ENCODE measurements around the gene IGFL2.
"Not testable (repeated sequence)": the region's sequence is repeated elsewhere in the genome, so short reads cannot be mapped to it uniquely, and the experiment has no call there.

The IGFL2 gene

DNA sequence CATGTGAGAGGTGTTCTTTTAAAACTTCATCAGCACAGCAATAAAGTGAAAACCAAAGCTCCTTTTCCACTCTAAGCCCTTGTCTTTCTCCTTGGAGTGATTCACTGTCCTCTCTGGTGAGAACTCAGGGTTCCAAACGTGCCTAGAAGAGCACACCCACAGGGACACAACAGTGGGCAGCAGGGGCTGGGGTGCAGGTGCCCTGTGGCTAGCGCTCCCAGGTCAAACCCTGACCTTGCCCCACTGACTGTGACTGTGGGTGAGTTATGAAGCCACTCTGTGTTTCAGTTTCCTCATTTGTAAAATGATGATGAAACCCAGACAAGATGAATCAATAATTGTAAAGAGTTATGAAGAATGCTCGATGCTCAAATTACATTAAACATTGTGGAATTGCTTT, 43.9 kb downstream of the IGFL2 start:
- DNase-seq: no peak

DNA sequence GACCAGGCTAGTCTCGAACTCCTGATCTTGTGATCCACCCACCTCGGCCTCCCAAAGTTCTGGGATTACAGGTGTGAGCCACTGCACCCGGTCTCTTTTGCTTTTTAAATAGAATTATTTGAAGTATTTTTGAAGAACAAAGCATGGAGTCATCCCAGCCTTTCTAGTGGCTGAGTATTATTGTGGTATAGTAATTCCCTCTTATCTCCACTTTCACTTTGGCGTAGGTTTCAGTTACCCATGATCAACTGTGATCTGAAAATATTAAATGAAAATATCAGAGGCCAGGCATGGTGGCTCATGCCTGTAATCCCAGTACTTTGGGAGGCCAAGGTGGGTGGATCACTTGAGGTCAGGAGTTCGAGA, 44.6 kb downstream of the IGFL2 start:
- not testable (repeated sequence) for DNase-seq

DNA sequence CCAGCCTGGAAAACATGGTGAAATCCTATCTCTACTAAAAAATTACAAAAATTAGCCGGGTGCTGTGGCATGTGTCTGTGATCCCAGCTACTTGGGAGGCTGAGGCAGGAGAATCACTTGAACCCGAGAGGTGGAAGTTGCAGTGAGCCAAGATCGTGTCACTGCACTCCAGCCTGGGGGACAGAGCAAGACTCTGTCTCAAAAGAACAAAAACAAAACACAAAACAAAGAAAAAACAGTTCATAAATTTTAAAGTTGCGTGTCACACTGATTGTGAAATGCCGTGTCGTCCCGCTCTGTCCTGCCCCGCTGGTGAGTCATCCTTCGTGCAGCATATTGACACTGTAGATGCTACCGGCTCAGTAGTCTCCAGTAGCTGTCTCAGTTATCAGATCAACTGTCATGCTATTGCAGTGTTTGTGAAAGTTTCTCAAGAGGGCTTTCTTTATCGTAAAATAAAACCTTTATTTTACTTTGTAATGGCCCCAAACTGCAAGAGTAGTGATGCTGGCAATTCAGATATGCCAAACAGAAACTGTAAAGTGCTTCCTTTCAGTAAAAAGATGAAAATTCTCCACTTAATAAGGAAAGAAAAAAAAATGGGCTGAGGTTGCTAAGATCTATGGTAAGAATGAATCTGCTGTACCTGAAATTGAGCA, 45.1 kb downstream of the IGFL2 start:
- DNase-seq: peak; percentile 7

DNA sequence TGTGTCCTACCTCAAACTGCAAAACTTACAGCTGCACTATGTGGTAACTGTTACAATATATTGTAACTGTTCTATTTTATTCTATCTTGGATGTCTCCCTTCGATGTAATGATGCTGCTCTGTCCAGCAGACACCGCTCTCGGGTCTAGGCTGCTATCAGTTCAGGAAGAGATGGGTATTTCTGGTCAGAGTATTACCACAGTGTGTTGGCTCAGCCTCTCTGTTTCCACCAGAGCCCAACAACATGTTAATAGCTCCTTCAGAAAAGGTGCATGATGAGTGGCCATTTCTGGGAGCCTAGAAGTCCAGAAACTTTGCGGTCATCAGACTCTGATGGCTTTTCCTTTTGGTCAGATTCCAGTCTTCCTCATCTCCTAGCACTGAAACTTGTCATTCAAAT, 45.6 kb downstream of the IGFL2 start:
- DNase-seq: no peak

DNA sequence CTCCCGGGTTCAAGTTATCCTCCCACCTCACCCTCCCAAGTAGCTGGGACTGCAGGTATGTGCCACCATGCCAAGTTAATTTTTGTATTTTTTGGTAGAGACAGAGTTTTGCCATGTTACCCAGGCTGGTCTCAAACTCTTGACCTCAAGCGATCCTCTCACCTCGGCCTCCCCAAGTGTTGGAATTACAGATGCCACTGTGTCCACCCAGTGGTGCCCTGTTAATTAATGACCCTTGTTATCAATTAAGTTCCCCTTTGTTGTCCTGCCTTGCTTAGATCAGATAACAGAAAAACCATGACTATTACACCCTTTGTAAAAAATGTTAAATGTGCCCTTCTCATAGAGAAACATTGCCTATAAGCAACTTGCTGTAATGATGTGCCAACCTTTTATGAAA, 47.1 kb downstream of the IGFL2 start:
- DNase-seq: no peak

DNA sequence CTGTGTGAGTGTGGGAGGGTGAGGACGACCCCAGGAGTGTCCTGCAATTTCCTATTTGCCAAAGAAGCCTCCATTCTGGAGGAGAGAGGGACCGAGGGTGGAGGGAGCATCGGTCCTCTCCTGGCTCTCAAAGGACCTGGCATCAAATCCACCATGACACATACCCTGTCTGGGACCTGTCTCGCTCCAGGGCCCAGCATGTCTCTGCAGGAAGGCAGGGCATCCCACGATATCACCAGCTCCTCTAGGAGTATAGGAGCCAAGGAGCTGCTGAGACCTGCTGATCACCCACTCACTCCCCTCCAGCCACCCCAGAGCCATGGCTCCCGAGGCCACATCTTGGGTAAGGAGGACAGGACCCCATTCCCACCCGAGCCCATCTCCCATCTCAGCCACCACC, 47.9 kb downstream of the IGFL2 start:
- DNase-seq: not testable (repeated sequence)

DNA sequence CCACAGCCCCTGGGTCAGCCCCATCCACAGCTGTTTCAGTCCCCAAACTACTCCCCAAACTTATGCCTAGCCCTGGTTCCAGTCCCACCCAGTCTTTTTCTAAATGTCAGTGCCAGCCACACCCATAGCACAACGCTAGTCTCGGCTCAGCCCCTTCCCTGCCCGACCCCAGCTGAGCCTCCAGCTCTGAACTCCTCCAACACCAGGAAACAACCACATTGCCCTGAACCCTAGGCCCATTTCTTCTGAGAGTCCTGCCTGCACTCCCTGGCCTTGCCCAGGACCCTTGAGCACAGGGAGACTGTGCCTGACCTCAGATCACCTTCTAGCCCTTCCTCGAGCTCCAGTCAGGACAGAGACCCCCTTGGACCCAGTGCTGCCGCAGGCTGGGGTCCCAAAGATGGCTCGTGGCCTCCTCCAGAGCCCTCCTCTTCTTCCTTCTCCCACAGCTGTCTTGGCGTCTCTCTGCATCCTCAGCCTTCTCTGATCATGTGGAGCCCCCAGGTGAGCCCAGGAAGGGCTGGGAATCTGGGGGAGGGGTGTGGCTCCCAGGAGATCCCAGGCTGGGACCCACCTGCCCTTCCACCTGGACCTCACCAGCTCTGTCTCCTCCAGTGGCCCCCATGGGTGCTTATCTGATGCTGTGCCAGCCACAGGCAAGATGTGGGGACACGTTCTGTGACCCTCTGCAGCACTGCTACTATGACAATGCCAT, 48.5 kb downstream of the IGFL2 start:
- no peak for DNase-seq

DNA sequence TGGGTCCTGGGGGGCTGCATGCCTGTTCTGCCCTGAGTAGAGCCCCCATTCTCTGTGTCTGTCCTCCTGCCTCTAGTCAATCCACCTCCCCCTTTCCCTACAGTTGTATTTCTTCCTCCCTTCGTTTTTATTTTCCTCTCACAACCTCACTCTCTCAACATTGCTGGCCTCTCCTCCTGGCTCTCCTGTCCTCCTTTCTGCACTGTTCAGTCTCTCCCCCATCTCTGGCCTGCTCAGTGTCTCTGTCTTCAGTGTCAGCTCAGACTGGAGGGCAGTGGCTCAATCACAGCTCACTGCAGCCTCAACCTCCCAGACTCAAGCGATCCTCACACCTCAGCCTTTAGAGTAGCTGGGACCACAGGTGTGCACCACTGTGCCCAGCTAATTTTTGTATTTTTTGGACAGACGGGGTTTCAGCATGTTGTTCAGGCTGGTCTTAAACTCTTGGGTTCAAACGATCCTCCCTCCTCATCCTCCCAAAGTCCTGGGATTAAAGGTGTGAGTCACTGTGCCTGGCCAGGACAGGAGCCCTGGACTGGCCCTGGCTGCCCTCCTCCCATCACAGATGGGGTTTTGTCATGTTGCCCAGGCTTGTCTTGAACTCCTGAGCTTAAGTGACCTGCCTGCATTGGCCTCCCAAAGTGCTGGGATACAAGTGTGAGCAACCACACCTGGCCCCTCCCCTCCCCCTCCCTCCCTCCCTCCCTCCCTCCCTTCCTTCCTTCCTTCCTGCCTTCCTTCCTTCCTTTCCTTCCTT, 49.5 kb downstream of the IGFL2 start:
- DNase-seq: no peak

DNA sequence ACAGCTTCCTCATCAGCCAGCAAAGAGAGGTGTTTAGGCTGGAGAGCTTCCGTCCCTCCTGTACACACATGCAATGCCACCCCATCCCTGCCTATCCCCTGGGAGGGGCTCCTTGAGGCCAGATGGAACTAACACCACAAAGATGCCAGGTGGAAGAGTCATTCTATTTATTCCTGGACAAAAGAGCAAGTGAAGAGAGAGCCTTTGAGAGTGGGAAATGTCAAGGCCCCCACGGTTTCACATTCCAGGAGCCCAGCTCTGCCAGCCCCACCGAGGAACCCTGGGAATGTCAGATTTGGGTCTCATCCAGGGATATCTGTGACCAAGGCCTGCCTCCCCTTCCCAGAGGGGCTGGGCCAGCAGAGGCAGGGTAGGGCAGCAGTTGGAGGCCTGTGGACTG, 50.7 kb downstream of the IGFL2 start:
- DNase-seq: no peak

DNA sequence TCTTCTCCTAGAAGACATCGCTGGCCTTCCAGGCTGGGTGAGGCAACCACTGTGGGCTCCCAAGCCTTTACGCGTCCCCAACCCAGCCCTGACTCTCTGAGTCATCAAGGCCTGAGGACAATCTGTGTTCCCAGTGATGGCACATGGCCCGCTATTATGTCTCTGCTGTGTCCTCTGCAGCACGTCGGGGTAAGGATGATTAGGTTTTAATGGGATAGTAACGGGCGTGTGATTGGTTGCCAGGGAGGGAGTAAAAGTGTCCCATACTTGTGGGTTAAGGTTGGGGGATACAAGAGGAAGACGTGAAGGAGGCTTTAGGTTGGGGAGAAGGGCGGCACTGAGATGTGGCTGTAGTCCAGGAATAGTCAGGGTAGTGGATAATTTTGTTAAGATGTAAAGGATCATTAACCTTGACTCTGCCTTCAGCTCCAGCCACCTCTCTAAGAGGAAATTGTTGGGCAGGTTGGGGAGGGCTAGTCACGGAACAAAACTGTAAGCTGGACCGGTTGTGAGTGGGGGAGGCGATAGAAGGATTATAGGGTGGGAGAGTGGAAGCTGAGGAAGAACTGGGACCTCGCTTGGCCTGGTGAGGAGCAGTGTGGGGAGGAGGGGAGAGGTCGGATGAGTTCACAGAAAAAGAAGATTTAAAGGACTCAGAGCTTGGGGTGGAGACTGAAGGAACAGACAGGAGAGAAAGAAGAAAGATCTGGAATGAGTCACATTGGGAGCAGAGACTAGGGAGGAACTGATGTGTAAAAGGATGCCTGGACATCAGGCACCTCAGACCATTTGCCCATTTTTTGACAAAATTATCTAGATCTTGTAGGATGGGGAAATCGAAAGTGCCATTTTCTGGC, 53.6 kb downstream of the IGFL2 start:
- DNase-seq: no peak

DNA sequence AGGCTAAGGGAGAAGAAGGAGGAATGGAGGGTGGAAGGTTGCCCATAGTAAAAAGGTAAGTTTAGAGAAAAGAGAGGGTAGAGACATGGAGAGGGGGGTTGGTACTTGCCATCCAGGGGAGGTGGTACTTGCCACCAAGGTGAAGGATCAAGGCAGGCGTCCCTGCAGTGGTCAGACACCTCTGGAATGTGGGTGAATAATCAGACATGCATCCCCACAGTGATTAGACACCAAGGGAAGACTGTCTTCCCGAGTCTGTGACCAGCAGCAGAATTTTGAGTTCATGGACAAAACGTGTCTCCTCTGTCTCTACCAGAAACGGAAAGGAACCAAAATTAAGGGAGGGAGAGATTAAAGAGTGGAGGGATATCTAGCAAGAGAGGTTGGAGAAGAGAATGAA, 54.4 kb downstream of the IGFL2 start:
- DNase-seq: no peak

DNA sequence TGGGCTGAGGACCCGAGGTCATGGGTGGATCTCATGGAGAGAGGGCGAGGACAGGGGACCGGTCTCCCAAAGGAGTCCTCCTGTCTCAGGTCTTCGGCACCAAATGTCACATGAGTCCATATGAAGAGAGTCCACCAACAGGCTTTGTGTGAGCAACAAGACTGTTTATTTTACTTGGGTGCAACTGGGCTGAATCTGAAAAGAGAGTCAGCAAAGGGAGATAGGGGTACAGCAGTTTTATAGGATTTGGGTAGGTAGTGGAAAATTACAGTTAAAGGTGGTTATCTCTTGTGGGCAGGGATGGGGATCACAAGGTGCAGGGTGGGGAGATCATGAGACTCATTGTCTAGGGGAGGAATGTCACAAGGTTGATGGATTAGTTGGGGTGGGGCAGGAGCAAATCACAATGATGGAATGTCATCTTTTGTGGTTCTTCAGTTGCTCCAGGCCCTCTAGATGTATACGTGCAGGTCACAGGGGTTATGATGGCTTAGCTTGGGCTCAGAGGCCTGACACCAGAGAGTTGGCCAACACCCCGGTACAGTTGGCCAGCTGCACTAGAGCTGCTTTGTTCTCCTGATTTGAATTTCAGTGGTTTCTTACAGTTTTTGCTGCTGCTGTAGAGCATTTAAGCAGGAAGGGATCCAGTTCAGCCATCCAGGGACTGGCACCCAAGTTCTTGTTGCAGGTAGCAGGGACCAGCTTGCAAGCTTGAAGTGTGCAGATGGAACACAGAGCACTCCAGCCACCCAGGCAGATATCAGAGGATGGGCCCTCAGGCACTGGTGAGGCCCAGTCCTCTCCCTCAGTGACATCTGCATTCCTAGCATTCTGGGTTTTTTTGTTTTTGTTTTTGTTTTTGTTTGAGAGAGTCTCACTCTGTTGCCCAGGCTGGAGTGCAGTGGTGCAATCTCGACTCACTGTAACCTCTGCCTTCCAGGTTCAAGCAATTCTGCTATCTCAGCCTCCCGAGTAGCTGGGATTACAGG, 55.1 kb downstream of the IGFL2 start:
- no peak for DNase-seq

DNA sequence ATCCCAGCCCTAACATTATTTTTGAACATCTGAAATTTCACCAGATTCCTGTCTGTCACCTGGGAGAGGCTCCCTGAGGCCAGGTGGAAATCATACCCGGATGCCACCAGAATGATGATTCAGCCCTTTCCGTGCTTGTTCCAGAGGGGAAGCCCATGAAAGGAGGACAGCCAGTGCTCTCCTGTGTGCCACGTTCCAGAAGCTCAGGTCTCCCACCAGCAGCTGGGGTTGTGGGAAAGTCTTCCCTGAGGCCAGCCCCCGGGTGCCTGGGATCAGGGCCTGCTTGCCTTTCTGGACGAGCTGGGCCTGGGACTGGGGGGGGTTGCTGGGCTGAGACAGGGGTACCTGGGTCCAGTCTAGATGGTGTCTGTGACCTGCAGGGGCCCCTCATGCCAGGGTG, 56.0 kb downstream of the IGFL2 start:
- DNase-seq: no peak

DNA sequence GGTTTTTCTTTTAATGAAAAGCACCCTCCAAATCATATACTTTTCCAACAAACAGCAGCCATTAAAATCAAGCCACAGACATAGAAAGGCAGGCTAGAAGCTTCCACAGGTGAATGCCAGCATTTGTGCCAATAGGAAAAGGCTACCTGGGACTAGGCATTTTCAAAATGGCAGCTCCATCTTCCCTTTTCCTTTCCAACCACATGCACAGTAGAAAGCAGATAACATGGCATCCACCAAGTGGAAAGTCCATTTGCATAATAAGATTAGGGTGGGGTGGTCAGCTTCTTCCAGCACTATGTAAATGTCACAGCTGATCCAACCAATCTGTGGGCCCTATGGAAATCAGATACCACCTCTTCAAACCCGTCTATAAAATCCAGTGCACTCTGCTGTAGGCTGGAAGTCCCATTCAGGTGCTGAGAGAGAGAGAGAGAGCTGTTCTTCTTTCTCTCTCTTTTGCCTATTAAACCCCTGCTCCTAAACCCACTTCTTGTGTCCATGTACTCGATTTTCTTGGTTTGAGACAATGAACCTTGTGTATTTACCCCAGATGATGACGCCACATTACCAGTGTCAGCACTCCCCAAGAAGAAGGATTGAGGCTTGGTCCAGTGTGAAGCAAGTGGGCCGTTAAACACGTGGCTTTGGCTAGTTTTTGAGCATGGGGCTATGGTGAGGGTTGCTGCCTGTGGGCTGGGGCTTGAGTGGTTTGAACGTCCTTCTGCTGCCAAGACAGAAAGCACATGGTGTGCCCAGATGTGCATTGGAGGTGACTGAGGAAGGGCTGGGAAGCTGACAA, 57.3 kb downstream of the IGFL2 start:
- DNase-seq: no peak

DNA sequence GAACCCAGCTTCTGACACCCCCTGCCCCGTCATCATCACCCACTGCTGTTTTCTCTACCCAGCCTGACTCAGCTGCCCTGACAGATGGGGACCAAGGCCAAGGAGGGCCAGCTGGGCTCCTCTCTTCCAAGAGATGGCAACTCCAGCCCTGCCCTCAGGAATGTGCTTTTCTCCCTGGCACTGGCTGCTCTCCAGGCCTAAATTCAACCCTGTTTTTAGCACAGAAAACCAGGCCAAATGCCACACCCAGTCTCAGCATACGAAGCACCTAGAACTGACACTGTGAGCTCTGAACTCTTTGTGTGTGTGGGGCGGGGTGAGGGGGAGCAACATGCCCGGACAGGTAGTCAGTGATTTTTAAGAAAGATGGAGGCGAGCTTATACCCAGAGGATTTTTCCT, 58.1 kb downstream of the IGFL2 start:
- DNase-seq: no peak

DNA sequence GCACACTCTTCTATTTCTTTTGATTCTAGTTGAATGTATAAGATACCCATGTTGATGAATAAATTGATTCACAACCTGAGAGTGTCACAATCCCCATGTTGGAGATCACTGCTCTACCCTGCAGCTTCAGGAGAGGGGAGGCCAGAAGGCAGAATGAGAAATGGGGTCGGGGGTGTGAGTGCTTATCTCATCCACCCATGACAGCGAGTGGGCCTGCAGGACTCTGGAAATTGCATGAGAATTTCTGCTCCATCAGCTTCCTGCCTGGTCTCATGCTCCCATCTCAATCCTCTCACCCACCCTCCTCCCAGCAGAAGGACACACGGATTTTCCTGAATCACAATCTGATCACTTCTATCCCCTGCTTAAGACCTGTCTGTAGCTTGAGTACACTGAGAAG, 58.6 kb downstream of the IGFL2 start:
- DNase-seq: no peak

DNA sequence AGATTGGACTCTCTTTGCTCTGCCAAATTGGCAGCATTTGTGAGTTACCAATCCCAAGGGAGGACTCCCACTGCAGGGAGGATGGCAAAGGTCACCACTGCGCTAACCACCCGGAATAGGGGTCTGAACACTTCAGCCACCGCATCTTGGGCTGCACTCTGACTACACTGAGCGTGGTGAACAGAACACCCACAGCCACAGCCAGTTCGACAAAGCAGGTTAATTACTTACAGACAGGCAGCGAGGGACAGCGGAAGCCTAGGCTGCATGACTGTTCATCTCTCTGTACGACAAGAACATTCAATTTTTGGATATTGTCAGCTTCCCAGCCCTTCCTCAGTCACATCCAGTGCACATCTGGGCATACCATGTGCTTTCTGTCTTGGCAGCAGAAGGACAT, 59.8 kb downstream of the IGFL2 start:
- not testable (repeated sequence) for DNase-seq

DNA sequence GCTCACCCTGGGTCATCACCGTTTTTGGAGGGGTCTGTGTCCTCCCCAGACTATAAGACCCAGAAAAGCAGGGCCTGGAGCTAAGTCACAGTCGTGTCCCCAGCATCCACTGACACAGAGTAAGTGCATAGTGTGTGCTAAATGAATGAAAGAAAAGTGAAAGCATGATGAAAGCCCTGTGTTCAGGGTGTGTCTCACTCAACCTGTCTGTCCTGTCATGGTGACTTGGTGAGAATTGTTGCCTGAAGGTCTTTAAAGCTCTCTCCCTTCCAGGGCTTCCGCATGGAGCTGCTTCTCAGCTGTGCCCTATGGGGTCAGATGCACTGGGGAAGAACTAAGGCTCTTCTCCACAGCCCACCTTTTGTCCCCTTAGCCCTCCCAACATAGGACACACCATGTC, 61.0 kb downstream of the IGFL2 start:
- no peak for DNase-seq

DNA sequence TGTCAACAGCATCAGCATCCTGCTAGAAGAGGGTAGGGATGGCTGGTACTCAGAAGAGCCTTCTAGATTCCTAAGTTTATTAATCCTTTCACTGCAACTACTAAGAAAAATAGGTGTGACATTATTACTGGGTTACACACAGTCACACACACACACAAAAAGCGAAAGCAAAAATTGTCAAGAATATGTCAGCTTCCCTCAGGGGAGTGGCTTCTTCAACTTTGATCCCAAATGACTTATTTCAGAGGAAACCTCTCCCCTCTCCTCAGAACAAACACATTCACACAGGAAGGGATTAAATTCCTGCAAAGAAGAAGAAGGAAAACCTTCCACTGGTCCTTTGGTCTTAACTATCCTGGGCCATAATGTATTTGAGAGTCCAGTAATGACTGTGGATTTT, 61.4 kb downstream of the IGFL2 start:
- no peak for DNase-seq

DNA sequence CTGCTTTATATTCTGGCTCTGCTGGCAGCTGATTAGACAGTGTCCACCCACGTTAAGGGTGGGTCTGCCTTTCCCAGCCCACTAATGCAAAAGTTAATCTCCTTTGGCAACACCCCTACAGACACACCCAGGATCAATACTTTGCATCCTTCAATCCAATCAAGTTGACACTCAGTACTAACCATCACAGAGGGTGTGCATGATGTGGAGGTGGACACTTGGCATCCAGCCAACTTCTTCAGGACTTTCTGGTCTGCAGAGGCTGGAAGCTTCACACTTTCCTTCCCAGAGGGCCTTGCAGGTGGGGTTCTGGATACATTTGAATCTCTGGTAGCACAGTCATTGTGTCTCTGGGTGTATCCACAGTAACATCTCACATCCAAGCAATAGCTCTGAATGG, 62.6 kb downstream of the IGFL2 start:
- no peak for DNase-seq
